GM18520 (cell line): ENCODE results near the gene ACRBP.

Source experiments
- ATAC-seq: cut with Tn5 transposase; IDR thresholded peaks from one replicate; pipeline ENCODE4 v1.9.1; 2021; ENCODE audit not compliant: unreplicated experiment

ACRBP gene

DNA sequence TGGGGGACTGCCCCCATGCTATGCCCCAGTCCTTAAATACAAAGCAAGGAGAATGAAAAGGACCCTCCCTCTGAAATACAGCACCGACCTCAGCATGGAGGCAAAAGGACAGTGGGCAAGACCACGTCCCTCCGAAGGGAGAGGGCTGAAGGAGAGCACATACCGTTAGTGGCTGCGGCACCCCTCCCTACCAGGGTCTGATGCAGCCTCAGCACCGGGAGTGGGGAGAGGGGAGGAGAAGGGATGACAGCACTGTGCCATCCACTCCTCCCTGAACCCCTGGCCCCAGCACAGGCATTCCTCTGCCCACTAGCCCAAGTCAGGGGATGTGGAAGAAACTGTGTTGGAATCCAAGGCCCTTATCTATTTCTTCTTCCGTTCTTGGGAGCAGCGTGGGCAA lies 3.6 kb upstream of the ACRBP start:
- no peak for ATAC-seq

DNA sequence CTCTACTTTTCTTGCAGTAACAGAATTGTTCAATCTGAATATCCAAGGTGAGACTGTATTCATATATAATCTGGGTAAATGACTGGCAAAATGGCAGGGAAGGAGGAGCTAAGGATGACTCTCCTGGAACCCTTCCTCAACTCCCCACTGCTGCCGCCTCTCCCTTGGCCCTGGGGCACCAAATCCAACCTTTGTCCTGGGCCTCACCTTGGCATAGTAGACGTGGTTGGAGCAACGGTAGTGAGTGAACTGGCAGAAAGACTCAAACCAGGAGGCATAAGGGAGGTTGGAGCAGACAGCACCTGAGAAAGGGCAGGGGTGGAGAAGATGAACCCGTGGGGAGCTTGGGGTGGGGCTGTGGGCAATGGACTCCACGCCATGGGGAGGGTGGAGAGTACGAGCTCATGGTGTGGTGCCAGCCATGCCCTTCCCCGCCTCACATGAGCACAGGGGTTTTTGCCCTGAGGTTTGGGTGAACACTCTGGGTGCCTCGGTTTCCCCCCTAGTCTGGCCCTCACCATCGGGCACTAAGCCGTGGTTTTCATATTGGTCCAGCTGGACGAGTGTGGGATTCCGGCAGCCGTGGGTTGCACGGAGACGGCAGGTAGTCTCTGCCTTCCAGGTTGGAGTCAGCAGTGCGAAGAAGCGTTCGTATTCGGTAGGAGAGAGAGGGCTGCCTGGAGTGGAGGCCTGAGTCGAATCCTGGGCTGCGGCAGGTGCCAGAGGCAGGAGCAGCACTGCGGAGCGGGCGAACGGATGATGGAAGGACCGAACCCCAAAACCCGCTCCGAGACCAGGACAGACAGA lies 753 bp downstream of the ACRBP start:
- ATAC-seq = no peak

DNA sequence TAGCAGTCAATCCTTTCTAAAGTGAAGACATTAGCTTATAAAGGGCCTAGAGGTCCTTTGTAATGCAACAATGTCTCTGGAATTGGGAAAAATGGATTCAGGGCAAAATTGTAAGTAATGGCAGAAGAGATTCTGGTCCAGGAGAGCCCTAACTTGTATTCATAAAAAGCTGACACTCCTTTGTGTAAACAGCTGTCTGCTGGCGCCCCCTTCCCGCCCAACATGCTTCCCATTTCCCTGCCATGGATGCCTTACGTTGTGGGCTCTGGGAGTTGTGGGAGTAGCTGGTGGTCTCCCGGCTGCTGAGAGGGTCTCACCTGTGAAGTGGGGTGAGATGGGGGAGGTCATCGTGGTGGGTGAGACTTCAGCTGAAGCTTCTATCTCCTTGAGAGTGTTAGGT lies 2.3 kb downstream of the ACRBP start:
- no peak for ATAC-seq

DNA sequence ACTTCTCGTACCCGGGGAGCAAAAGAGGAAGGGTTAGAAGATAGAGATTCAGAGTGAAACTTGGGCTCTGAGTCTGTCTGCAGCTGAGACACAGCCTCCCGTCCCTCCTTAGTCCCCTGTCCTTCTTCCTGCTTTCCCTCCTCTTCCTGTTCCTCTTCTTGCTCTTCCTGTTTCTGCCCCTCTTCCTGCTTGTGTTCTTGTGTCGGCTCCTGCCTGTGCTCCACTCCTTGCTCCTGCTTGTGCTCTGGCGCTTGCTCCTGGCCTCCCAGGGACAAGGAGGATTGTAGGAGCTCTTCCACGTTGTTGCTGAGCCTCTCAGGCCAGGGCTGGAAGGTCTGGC lies 3.0 kb downstream of the ACRBP start:
- no peak for ATAC-seq

DNA sequence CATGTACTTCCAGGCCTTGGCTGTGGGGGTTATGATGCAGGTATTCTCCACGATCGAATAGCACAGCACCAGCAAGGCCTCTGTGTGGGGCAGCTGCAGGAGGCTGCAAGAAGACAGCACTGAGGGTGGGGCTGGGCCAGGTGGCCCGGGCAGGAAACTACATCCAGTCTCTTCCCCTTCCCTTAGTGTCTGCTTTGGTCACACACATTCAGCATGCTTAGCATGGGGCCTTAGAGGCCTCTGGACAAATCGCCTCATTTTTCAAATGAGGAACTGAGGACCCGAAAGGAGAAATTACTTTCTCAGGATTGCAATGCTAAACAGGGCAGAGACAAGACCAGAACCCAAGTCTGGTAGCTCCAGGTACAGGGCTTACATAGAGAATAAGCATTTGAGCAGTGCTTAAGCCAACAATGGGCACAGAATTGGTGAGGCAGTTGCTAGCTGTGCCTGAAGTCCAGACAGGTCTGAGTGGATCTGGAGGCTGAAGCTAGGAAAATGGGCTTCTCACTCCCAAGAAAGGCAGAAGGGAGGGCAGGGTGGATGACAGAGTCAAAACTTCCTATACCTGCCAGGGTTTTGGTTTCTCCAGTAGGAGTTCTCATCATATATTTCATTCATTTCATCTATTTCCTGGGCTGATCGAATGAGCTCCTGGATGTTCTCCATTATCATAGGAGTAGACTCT lies 3.5 kb downstream of the ACRBP start:
- no peak for ATAC-seq

DNA sequence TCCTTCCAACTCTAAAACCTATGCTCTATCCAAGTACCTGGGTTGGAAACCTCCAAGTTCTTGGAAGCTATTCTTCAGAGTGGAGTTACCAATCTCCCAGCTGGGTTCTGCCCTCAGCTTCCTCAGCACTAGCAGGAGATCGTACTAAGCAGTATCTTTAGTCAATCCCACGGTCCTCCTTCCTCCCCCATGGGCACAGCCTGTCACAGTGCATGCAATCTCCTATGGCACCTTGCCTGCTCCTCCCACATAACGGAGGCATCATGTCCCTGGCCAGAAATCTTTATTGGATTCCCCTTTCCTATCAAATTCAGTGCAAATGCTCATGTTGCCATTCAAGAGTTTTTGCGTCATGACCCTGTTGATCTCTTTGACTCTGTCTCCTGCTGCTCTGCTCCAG lies 6.1 kb downstream of the ACRBP start:
- ATAC-seq = no peak

DNA sequence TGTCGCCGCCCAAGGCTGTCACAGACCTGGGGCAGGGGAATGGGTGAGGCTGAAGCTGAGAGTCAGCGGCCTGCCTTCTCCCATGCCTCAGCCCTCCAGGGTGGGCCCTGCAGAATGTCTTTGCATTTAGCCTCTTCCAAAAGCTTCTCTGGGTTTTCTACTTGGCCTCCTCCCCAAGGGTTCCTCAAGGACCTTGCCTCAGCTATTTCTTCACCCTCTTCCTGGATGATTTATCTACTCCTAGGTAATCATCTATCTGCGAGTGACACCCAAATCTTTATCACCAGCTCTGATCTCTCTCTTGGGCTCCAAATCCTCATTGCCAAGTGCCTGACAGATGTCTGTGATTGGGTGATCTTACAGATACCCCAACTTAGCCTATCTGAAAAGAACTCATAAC lies 6.7 kb downstream of the ACRBP start:
- no peak for ATAC-seq

DNA sequence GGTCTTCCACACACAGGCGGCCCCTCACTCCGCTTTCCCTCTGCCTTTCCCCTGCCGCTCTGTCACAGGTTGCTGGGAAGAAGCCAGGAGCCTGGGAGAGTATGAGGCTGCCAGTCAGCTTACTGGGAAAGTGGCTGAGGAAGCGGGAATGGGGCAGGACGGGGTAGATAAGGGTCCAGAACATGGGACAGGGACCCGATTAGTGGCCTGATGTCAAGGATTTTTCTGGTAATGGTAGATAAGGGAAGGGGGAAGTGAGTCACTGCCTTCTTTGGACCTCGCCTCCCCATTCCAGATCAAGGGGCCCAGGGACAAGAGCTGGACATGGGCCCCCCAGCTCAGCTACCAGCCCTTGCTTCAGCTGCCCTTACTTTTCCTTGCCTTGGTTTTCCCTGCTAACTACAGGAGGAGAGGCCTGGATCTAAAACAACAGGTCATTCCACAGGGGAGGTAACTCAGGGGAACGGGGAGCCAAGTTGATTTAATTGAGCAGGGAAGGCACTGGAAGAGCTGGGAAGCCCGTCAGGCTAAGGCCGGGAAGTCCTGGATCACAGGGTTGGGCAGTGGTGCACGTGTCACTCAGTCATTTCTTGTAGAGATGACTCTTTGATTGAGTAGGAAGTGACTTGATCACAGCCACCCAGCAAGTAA lies 8.0 kb downstream of the ACRBP start:
- ATAC-seq = no peak

DNA sequence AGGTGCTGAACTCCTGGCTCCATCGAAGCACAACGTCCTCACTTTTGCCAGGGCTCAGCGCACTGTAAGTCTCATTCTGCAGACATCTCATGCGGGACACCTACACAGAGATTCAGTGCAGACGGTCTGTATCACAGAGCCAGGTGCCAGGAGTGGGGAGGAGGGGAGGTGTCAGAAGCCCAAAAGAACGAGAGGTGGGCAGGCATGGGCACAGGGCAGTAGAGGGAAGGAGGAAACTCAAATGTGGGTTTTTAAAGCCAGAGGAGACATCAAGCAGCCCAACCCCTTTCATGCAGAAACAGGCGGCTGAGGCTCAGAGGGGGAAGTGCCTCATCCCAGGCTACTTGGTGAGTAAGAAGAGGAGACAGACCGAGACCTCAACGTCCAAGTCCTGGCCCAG lies 8.9 kb downstream of the ACRBP start:
- ATAC-seq = no peak

DNA sequence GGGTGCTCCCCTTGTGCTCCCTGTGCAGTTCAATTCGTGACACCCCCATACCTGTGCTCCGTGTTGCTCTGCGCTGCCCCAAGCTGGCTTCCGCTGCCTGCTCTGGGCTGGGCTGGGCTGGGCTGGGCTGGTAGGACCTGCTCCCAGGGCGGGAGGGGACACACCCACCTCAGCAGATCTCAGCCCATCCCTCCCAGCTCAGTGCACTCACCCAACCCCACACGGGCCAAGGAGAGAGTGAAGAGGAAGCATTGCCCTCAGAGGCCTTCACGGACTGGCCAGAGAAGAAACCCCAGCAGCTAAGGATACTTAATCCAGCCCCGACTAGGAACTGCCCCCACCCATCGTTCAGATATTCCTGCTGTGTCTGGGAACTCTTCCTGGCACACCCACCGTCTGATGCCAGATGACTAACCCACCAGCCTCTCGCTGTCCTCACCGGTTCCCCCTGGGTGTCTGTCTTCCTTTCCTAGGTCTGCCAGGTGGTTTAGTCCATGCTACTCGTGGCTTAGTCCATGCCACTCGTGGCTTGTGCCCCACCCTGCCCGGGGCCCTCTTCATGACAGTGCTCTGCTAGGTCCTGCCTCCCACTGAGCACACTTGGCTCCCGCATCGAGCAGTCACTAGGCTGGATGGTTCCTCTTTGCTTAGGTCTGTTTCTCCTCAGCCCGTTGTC lies 11.2 kb downstream of the ACRBP start, which contains the start of gene LPAR5:
TSS of gene LPAR5 (minus strand) at position 104 of the 676 bp plus-strand sequence. CDS start 14,711 bp downstream, outside the sequence.
- no peak for ATAC-seq

DNA sequence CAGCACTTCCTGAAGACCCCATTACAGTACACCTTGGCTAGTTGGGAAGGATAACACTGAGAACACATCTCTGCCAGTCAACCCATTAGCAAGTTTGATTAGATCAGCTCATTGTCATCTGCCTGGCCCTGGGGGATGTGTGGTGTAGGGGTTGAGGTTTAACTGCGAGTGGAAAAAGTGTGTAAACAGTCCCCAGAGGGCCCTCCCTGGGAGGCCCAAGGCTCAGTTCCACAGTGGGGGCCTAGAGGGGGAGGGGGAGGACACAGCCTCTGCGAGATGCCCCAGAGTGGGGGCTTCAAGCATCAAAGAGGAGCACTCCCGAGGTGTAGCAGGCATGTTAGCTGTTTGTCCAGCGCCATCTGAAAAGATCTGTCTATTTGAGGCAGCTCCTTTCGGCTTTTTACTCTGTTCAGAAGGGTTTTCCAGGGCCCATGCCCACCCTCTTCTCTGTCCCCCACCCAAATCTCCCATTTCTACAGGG lies 11.8 kb downstream of the ACRBP start:
- ATAC-seq = no peak

DNA sequence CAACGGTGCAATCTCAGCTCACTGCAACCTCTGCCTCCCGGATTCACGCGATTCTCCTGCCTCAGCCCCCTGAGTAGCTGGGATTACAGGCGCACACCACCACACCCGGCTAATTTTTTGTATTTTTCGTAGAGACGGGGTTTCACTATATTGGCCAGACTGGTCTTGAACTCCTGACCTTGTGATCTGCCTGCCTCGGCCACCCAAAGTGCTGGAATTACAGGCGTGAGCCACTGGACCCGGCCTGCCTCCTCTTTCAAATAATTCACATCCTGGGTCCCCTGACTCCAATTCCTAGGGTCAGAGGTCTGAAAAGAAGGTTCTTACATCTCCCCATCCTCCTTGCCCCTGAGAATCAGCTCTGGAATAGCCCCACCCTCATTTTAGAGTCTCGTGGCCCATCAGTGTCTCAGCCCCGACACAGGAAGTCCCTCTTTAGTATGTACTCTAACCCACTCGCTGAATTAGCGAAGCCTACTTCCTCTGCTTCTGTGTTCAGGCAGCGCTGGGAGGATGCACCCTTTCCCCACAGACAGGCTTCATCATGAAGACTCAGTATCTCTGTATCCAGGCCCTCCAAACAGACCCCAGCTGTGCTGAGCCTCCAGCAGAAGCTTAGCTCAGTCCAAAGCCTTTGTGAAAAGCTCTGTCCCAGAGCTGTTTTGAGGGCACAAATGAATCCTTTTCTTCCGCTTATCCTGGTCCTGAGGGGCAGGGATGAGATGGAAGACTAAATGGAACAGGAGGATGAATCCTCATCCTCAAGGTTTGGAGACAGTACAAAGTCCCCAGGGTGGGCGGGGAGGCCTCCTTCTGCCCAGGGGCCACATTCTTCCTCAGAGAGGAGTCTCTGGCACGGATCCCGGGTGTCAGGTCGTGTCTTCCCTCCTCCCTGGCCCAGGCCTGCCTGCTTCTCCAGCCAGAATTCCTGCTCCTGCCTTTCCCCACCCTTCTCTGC lies 14.9 kb downstream of the ACRBP start:
- ATAC-seq = peak; percentile 45

DNA sequence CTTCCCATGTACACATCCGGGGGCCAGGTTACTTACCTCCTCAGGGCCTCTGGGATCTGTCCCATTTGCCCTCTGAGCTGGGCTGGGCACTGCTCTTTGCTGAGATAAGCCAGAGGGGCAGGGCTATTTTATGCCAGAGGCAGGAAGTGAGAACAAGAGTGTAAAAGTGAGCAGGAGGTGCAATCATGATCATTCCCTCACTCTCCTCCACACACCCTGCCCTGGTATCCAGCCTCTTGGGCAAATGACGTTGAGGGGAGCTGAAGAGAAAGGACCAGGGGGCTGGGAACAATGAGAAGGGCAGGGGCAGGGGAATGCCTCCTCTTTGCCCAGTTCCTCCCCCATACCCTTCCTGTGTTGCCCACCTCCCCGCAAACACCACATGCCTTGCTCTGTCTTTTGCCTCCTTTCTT lies 15.7 kb downstream of the ACRBP start:
- no peak for ATAC-seq

DNA sequence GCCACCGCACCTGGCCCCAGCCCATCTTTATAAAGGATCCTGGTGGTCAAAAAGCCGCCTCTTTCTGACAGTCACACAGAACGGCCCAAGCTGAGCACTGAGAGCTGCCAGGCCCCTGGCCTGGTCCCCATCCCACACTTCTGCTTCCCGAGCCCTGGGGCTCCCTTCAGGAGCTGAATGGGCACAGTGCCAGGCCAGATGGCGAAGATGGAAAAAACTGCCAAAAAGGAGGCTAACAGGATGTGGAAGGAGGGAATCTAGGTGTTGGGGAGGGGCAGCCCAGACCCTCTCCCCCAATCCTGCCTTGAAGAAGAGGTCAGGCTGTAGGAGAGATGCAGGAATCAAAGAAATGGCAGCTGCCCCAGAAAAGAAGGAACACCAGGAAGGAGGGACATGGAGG lies 16.5 kb downstream of the ACRBP start:
- ATAC-seq = no peak

DNA sequence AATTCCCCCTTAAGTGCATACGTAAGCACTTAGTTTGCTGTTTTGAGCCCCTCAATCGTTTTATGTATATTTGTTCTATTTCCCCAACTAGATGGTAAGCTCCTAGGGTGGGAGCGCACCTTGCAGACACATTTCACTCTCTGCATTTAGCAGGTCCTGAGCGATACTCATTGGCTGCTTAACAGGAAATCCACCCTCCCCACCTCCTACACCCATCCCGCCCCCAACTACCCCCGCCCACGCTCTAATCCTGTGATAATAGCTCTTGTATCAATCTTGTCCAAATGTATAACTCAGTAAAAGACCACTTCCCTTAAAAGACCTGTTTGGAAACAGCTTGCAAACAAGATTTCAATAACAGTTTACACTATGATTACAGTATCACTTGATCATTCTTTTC lies 19.6 kb downstream of the ACRBP start:
- ATAC-seq = no peak

DNA sequence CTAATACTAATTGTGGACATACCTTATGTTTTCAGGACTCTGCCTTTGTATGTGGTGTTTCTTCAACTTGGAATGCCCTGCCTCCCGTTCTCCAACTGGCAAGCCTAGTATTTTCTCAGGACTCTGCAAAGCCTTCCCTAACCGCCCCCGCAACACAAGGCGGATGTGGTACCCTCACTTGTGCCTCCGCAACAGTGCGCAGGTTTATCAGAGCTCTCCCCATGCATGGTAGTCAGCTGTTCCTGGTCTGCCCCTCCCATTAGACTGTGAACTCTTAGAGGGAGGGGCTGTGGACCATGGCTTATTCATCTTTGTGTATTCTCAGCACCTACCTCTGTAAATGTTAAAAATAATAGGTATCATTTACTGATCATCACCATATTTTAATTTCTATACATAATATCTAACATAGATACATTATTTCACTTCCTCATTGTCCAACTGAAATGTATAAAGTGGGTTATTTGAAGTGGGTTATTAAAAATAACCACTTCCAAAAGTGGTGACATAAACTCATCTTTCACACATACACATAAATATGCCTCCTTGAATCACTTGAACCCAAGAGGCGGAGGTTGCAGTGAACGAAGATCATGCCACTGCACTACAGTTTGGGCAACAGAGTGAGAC lies 20.5 kb downstream of the ACRBP start:
- ATAC-seq = no peak

DNA sequence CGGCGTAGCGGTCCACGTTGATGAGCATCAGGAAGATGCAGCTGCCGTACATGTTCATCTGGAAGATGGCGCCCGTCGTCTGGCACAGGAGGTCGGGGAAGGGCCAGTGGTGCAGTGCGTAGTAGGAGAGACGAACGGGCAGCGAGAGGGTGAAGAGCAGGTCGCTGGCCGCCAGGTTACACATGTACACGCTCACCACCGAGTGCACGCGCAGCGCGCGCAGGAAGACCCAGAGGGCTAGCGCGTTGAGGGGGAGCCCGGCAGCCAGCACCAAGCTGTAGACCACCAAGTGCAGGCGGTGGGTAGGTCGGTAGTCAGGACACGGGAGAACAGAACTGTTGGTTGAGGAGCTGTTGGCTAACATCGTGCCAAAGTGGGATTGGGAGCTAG lies 26.4 kb downstream of the ACRBP start:
- ATAC-seq = no peak

DNA sequence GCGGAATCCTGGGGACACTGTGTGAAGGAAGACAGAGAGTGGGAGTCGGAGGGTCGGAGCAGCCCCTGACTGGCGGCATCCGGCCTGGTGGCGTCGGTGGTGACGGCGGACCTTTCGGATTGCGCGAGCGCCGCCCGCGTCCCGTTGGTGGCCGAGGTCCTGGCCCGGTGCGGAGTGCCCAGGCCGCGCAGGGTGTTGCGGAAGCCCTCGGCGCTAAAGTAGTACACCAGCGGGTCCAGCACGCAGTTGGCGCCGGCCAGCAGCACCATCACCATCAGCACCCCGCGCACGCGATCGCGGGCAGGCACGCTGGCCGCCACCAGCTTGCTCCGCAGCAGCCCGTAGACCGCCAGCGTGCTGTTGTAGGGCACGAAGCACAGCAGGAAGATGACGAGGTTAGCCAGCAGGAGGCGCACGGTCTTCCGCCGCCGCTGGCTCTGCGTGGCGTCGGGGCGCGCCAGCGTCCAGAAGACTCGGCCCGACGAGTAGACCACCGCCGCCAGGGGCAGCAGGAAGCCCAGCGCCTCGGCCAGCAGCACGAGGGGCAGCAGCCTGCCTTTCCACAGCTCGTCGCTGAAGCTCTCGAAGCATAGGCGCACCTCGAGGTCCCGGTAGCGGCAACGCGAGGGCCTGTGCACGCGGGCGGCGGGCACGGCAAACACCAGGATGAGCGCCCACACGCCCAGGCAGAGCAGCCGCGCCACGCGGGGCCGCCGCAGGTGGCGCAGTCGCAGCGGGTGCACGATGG lies 26.9 kb downstream of the ACRBP start:
- ATAC-seq = no peak
